H1 (cell line): ENCODE results near the gene PECR. TPM values are rescaled to one million over a fixed set of nuclear protein-coding genes. Genes with fewer than 3 reads are reported as not detected.

Experiments used
- CTCF ChIA-PET: fragments of 300-600 bp; sonication (Branson Sonifier 250); formaldehyde crosslinking; loops from one replicate; lab custom pipeline; 2021; ENCODE audit not compliant: partially characterized antibody; lab: Charles Lee
- POLR2A ChIA-PET: fragments of 300-600 bp; sonication (Branson Sonifier 250); formaldehyde crosslinking; loops from one replicate; lab custom pipeline; 2021; ENCODE audit warnings: inconsistent platforms; ENCODE audit not compliant: partially characterized antibody; lab: Charles Lee
- DNase-seq, 2 experiments: peaks; one replicate each; pipeline versions ENCODE4 v3.0.0 to v3.0.0-alpha.2; 2010 to 2022; ENCODE audit warnings: low spot score in 2 of 2, low read depth in 1 of 2, mixed read lengths in 1 of 2
- FAIRE-seq: peaks from 2 replicates; lab custom pipeline; 2011; peaks lifted over from hg19 to GRCh38; lab: Jason Lieb, UNC
- H2AFZ ChIP-seq: 2 replicates; pipeline ENCODE4 v1.8.1; 2012; ENCODE audit warnings: low read length, inconsistent platforms
- H2AK5ac ChIP-seq: 2 replicates; pipeline ENCODE4 v1.6.1; 2013; ENCODE audit warnings: low read depth, low read length
- H2BK120ac ChIP-seq: replicated peaks from 2 replicates; pipeline ENCODE3; 2013; ENCODE audit warnings: low read depth, low read length, inconsistent platforms
- H2BK12ac ChIP-seq: 2 replicates; pipeline ENCODE4 v1.6.1; 2013; ENCODE audit warnings: low read depth, low read length
- H2BK15ac ChIP-seq: 2 replicates; pipeline ENCODE4 v1.6.1; 2013; ENCODE audit warnings: low read length
- H2BK20ac ChIP-seq: 2 replicates; pipeline ENCODE4 v1.6.1; 2013; ENCODE audit warnings: low read length
- H2BK5ac ChIP-seq: 2 replicates; pipeline ENCODE4 v1.6.1; 2013; ENCODE audit warnings: low read depth, low read length
- H3K14ac ChIP-seq: 2 replicates; pipeline ENCODE4 v1.6.1; 2013; ENCODE audit warnings: inconsistent platforms; ENCODE audit not compliant: insufficient read length
- H3K18ac ChIP-seq: 2 replicates; pipeline ENCODE4 v1.6.1; 2013; ENCODE audit warnings: low read length; ENCODE audit errors: extremely low read depth
- H3K23ac ChIP-seq: 2 replicates; pipeline ENCODE4 v1.6.1; 2013; ENCODE audit warnings: inconsistent platforms; ENCODE audit not compliant: insufficient read length
- H3K23me2 ChIP-seq: 2 replicates; pipeline ENCODE4 v1.6.1; 2013; ENCODE audit warnings: low read depth, low read length
- H3K27ac ChIP-seq: 2 replicates; pipeline ENCODE4 v1.6.1; 2011; ENCODE audit warnings: low read depth, low read length, inconsistent platforms
- H3K27me3 ChIP-seq, 4 experiments: replicated peaks in 1 of 4; 1 replicate in 1 of 4; 2 replicates in 3 of 4; pipeline versions ENCODE4 v1.6.1 to v1.8.1; 2011 to 2013; ENCODE audit warnings: low read length in 3 of 4, mild to moderate bottlenecking in 3 of 4, inconsistent platforms in 2 of 4, mixed read lengths in 2 of 4, moderate library complexity in 1 of 4; ENCODE audit not compliant: control insufficient read depth in 3 of 4, insufficient read depth in 3 of 4; ENCODE audit errors: extremely low read depth in 1 of 4
- H3K36me3 ChIP-seq, 4 experiments: 2 replicates each; pipeline versions ENCODE4 v1.6.1 to v1.8.1; 2011 to 2013; ENCODE audit warnings: mild to moderate bottlenecking in 4 of 4, low read length in 3 of 4, moderate library complexity in 2 of 4, control low read depth in 1 of 4, inconsistent platforms in 1 of 4; ENCODE audit not compliant: insufficient read depth in 4 of 4, control insufficient read depth in 2 of 4
- H3K4ac ChIP-seq: replicated peaks from 2 replicates; pipeline ENCODE3; 2013; ENCODE audit warnings: low read length, low read depth, mixed read lengths, inconsistent platforms; ENCODE audit not compliant: insufficient read length
- H3K4me1 ChIP-seq, 4 experiments: replicated peaks in 1 of 4; 1 replicate in 1 of 4; 2 replicates in 3 of 4; pipeline versions ENCODE4 v1.6.1 to v1.8.1; 2011 to 2013; ENCODE audit warnings: low read length in 3 of 4, inconsistent platforms in 2 of 4, mixed read lengths in 1 of 4; ENCODE audit not compliant: insufficient read depth in 4 of 4, control insufficient read depth in 3 of 4
- H3K4me2 ChIP-seq, 2 experiments: 2 replicates each; pipeline versions ENCODE4 v1.6.1 to v1.8.1; 2011 to 2013; ENCODE audit warnings: low read depth in 2 of 2, low read length in 2 of 2, control low read depth in 1 of 2, inconsistent platforms in 1 of 2, mild to moderate bottlenecking in 1 of 2; ENCODE audit not compliant: insufficient read depth in 1 of 2
- H3K4me3 ChIP-seq, 4 experiments: fragments of 200-600, 300-600 bp in 1 of 4; sonication (generic), shearing (Covaris generic), sonication (Bioruptor Twin) in 1 of 4; 2 replicates each; pipeline versions ENCODE4 v1.5.1 to v1.8.1; 2011 to 2016; ENCODE audit warnings: low read length in 4 of 4, low read depth in 3 of 4, control low read depth in 2 of 4, inconsistent platforms in 2 of 4, mild to moderate bottlenecking in 2 of 4, mixed read lengths in 1 of 4, moderate library complexity in 1 of 4; ENCODE audit not compliant: insufficient read depth in 2 of 4; ENCODE audit errors: extremely low read depth in 1 of 4
- H3K56ac ChIP-seq: replicated peaks from 2 replicates; pipeline ENCODE3; 2013; ENCODE audit warnings: low read depth, mild to moderate bottlenecking, mixed read lengths, low read length, inconsistent platforms; ENCODE audit not compliant: insufficient read length
- H3K79me1 ChIP-seq: 2 replicates; pipeline ENCODE4 v1.6.1; 2013; ENCODE audit warnings: low read depth, low read length, control low read depth
- H3K79me2 ChIP-seq, 2 experiments: 2 replicates each; pipeline versions ENCODE4 v1.6.1 to v1.8.1; 2012 to 2013; ENCODE audit warnings: low read length in 2 of 2, mild to moderate bottlenecking in 2 of 2, inconsistent platforms in 1 of 2; ENCODE audit not compliant: insufficient read depth in 2 of 2, control insufficient read depth in 1 of 2
- H3K9ac ChIP-seq, 4 experiments: replicated peaks in 1 of 4; 1 replicate in 1 of 4; 2 replicates in 3 of 4; pipeline versions ENCODE4 v1.6.1 to v1.8.1; 2011 to 2013; ENCODE audit warnings: low read depth in 3 of 4, low read length in 3 of 4, control low read depth in 2 of 4, mild to moderate bottlenecking in 2 of 4, moderate library complexity in 2 of 4, inconsistent platforms in 1 of 4; ENCODE audit errors: extremely low read depth in 1 of 4
- H3K9me3 ChIP-seq, 2 experiments: 2 replicates each; pipeline versions ENCODE4 v1.6.1 to v1.8.1; 2012 to 2013; ENCODE audit warnings: mild to moderate bottlenecking in 2 of 2, moderate library complexity in 2 of 2, control low read depth in 1 of 2, inconsistent platforms in 1 of 2, low read depth in 1 of 2, low read length in 1 of 2, mixed read lengths in 1 of 2; ENCODE audit not compliant: insufficient read depth in 2 of 2
- H4K20me1 ChIP-seq, 2 experiments: replicated peaks in 1 of 2; 2 replicates each; pipeline versions ENCODE3 to v1.8.1; 2011 to 2013; ENCODE audit warnings: inconsistent platforms in 2 of 2, low read length in 2 of 2, mild to moderate bottlenecking in 1 of 2; ENCODE audit not compliant: insufficient read depth in 2 of 2, control insufficient read depth in 1 of 2
- H4K5ac ChIP-seq: 2 replicates; pipeline ENCODE4 v1.6.1; 2013; ENCODE audit warnings: low read length, low read depth, mixed read lengths, inconsistent platforms; ENCODE audit not compliant: insufficient read length
- H4K8ac ChIP-seq: 2 replicates; pipeline ENCODE4 v1.8.0; 2013; ENCODE audit warnings: mild to moderate bottlenecking, moderate library complexity, low read length, inconsistent platforms; ENCODE audit not compliant: insufficient read depth; ENCODE audit errors: extremely low read depth
- H4K91ac ChIP-seq: replicated peaks from 2 replicates; pipeline ENCODE3; 2013; ENCODE audit warnings: low read length, mixed read lengths, inconsistent platforms; ENCODE audit not compliant: insufficient read length
- BACH1 ChIP-seq: IDR thresholded peaks from 2 replicates; pipeline ENCODE4 v1.6.1; 2012; ENCODE audit warnings: low read length, improper control_type of control experiment
- CBX8 ChIP-seq: fragments of 300-800, 300-1000 bp; sonication (generic); IDR thresholded peaks from 2 replicates; pipeline ENCODE4 v1.7.1; 2016; ENCODE audit warnings: low read depth, low read length, borderline replicate concordance
- EGR1 ChIP-seq: IDR thresholded peaks from 2 replicates; pipeline ENCODE4 v1.6.1; 2011; ENCODE audit warnings: low read depth, low read length, borderline replicate concordance
- HDAC2 ChIP-seq, 2 experiments: fragments of 300-600 bp in 1 of 2; sonication (generic) in 1 of 2; IDR thresholded peaks; 2 replicates each; pipeline ENCODE4 v1.6.1; 2011 to 2012; ENCODE audit warnings: low read depth in 2 of 2, low read length in 2 of 2, mild to moderate bottlenecking in 2 of 2, moderate library complexity in 2 of 2, borderline replicate concordance in 1 of 2, inconsistent platforms in 1 of 2
- KDM4A ChIP-seq: IDR thresholded peaks from one replicate; pipeline ENCODE4 v1.7.1; 2012; ENCODE audit warnings: low read depth, mild to moderate bottlenecking, moderate library complexity, low read length, inconsistent platforms; ENCODE audit not compliant: severe bottlenecking
- MAX ChIP-seq: IDR thresholded peaks from 2 replicates; pipeline ENCODE4 v1.6.1; 2012; ENCODE audit warnings: inconsistent platforms
- PHF8 ChIP-seq: fragments of 200-600 bp; sonication (generic); conservative IDR thresholded peaks from 2 replicates; pipeline ENCODE4 v1.7.1; 2012; ENCODE audit warnings: low read depth, mild to moderate bottlenecking, inconsistent platforms, low read length, moderate library complexity
- POLR2AphosphoS5 ChIP-seq: IDR thresholded peaks from 2 replicates; pipeline ENCODE4 v1.6.1; 2011; ENCODE audit warnings: low read depth, low read length
- RAD21 ChIP-seq, 2 experiments: IDR thresholded peaks in 1 of 2; conservative IDR thresholded peaks in 1 of 2; 2 replicates each; pipeline ENCODE4 v1.6.1; 2011; ENCODE audit warnings: low read depth in 2 of 2, low read length in 2 of 2, improper control_type of control experiment in 1 of 2, inconsistent platforms in 1 of 2, mild to moderate bottlenecking in 1 of 2, moderate library complexity in 1 of 2
- SAP30 ChIP-seq: fragments of 300-600 bp; sonication (generic); IDR thresholded peaks from 2 replicates; pipeline ENCODE4 v1.7.1; 2012; ENCODE audit warnings: low read length, moderate library complexity, mild to moderate bottlenecking, inconsistent platforms; ENCODE audit not compliant: insufficient read depth, insufficient replicate concordance
- SIX5 ChIP-seq: IDR thresholded peaks from 2 replicates; pipeline ENCODE4 v1.6.1; 2011; ENCODE audit warnings: mild to moderate bottlenecking, low read depth, low read length
- SP2 ChIP-seq: IDR thresholded peaks from 2 replicates; pipeline ENCODE4 v1.6.1; 2012; ENCODE audit warnings: mild to moderate bottlenecking, low read length, inconsistent platforms
- SUZ12 ChIP-seq: fragments of 200-600 bp; sonication (generic); IDR thresholded peaks from 2 replicates; pipeline ENCODE4 v1.6.1; 2012; ENCODE audit warnings: mild to moderate bottlenecking, inconsistent platforms, low read length, moderate library complexity, mixed read lengths
- YY1 ChIP-seq: IDR thresholded peaks from 2 replicates; pipeline ENCODE4 v1.6.1; 2011; ENCODE audit warnings: low read depth, mild to moderate bottlenecking, low read length
- WGBS, 2 experiments: shearing (Covaris generic) in 1 of 2; methylation state at CpG; one replicate each; pipeline versions ENCODE4 v1.1.6 to v1.1.7; 2013 to 2015; ENCODE audit warnings: low lambda C conversion rate in 2 of 2, mixed read lengths in 2 of 2, inconsistent platforms in 1 of 2, low coverage in 1 of 2, missing lambda C conversion rate in 1 of 2; ENCODE audit not compliant: insufficient replicate concordance in 2 of 2, insufficient coverage in 1 of 2, insufficient read length in 1 of 2; ENCODE audit errors: extremely low coverage in 1 of 2, missing lambda C conversion rate in 1 of 2; 5-methylcytosine and 5-hydroxymethylcytosine counted together
- polyA plus RNA-seq, 7 experiments: library from polyadenylated mRNA; depleted of rRNA in 3 of 7; stranded (reverse) in 5 of 7; unstranded in 2 of 7; fragments of >200 nt in 5 of 7; fragments of 200-250 nt in 2 of 7; gene quantifications; 1 replicate in 5 of 7; 2 replicates in 1 of 7; 4 replicates in 1 of 7; pipeline versions ENCODE4 v1.2.1 to v1.2.3, GENCODE V29; 2011 to 2013; ENCODE audit warnings: missing spikeins in 2 of 7, mixed read lengths in 2 of 7
- total RNA-seq: library from RNA; stranded (reverse); fragmentation: NEBNext Ultra II Directional; extraction: Animal tissue kit (Norgen Biotek cat#: 25700); gene quantifications from 2 replicates; pipeline ENCODE4 v1.2.1, GENCODE V29; 2021

PECR gene
- total and polyA plus RNA-seq, 2 of the 8 experiments (the other 6 are each of a cell fraction or from before 2014, with no cell fraction given), result 15.9 to 19.2 TPM

GRCh38 chr2:216039918-216040317 lies 41.7 kb downstream of the PECR start:
- Histone ChIP-seq H3K56ac (no peak overlapping the region), H3K18ac (no peak overlapping the region), H3K79me1 (0 out of 2 replicates have a peak, but pooled peaks cover 2% of the 10 kb centered on the region), H3K27me3 (no peaks in the 10 kb centered on the region), H4K91ac (no peak overlapping the region), H2AK5ac (no peak overlapping the region), H2BK20ac (no peak overlapping the region), H3K79me2 (no peaks in the 10 kb centered on the region), H2AFZ (no peak overlapping the region), H3K9me3 (no peaks in the 10 kb centered on the region), H2BK15ac (no peak overlapping the region), H2BK5ac (no peak overlapping the region), H2BK120ac (no peak overlapping the region), H3K9ac (no peak overlapping the region), H3K4ac (no peak overlapping the region), H3K23ac (no peak overlapping the region), H3K4me2 (no peak overlapping the region), H3K36me3 (peaks cover 0 to 16% (median 3%) of the 10 kb centered on the region in 4 experiments; a peak in 4 of 8 replicates), H4K5ac (no peak overlapping the region), H4K20me1 (peaks cover 0 to 2% of the 10 kb centered on the region in 2 experiments), H3K4me3 (no peak overlapping the region), H2BK12ac (no peak overlapping the region), H3K14ac (no peak overlapping the region), H3K4me1 (no peaks in the 10 kb centered on the region), H3K23me2 (no peaks in the 10 kb centered on the region), H3K27ac (no peak overlapping the region), H4K8ac (no peak overlapping the region)
- ChIA-PET POLR2A (no interaction called here), CTCF (interaction anchor here (3.1 to 11.7 kb wide), 2 partner anchors 19 to 20 kb away, joined by 8 to 165 read pairs; no protein-coding TSS in a partner anchor)
- WGBS, 2 experiments, result 90% methylated on average over 3 of the region's 3 CpGs; no CpG with 5 or more reads in 1 of the 2 experiments
- DNase-seq, result no peak
- FAIRE-seq, result no peak
- TF ChIP-seq CBX8 (no peak), YY1 (no peak), KDM4A (no peak), MAX (no peak), SAP30 (no peak), SUZ12 (no peak), BACH1 (no peak), EGR1 (no peak), RAD21 (IDR thresholded peaks at IDR 0.05 in 1 of 2, conservative IDR thresholded peaks at IDR 0.05 in 1 of 2; ENCODE audit: low read depth in 2 of 2, low read length in 2 of 2) (no peak), SIX5 (no peak), HDAC2 (IDR thresholded peaks at IDR 0.05; ENCODE audit: borderline replicate concordance in 1 of 2, low read depth in 2 of 2, low read length in 2 of 2) (no peak), PHF8 (no peak), SP2 (no peak), POLR2AphosphoS5 (no peak)
